HepG2 (cell line): ENCODE measurements around the gene LYST. TPM values are rescaled to one million over a fixed set of nuclear protein-coding genes. Genes with fewer than 3 reads are reported as not detected.

Experiments
- AKNA ChIP-seq: sonication (generic); formaldehyde crosslinking; IDR thresholded peaks from 2 replicates; pipeline ENCODE4 v1.4.0; 2020; ENCODE audit warnings: missing genetic modification reagents, borderline replicate concordance
- ARID4A ChIP-seq: sonication (generic); formaldehyde crosslinking; IDR thresholded peaks from 2 replicates; pipeline ENCODE4 v1.5.0; 2020; ENCODE audit warnings: mild to moderate bottlenecking, missing genetic modification reagents, borderline replicate concordance
- ATF6 ChIP-seq: sonication (generic); formaldehyde crosslinking; conservative IDR thresholded peaks from 2 replicates; pipeline ENCODE4 v1.4.0; 2020; ENCODE audit warnings: missing genetic modification reagents
- HMG20B ChIP-seq: conservative IDR thresholded peaks from 2 replicates; pipeline ENCODE4 v1.6.1; 2016; ENCODE audit warnings: missing genetic modification reagents, missing compliant biosample characterization
- HOXA9 ChIP-seq: sonication (generic); formaldehyde crosslinking; IDR thresholded peaks from 2 replicates; pipeline ENCODE4 v1.8.1; 2022; ENCODE audit warnings: missing genetic modification reagents, mild to moderate bottlenecking, moderate library complexity, borderline replicate concordance
- SETDB1 ChIP-seq: sonication (generic); formaldehyde crosslinking; IDR thresholded peaks from 2 replicates; pipeline ENCODE4 v1.5.1; 2020; ENCODE audit warnings: missing genetic modification reagents, mild to moderate bottlenecking, borderline replicate concordance
- polyA plus RNA-seq, 8 experiments: library from polyadenylated mRNA; depleted of rRNA in 3 of 8; stranded (reverse) in 7 of 8; unstranded in 1 of 8; fragments of >200 nt; fragmentation: Illumina TruSeq in 4 of 8; extraction: Trizol in 4 of 8; gene quantifications; 2 replicates each; pipeline versions ENCODE4 v1.2.1 to v1.2.3, GENCODE V29; 2011 to 2016; ENCODE audit warnings: low read depth in 4 of 8, missing spikeins in 1 of 8, mixed read lengths in 1 of 8; ENCODE audit not compliant: insufficient read depth in 1 of 8
- total RNA-seq, 5 experiments: library from RNA; depleted of rRNA; stranded (reverse); fragments of >200 nt; fragmentation: Illumina TruSeq; extraction: Trizol; gene quantifications; 2 replicates each; pipeline ENCODE4 v1.2.3, GENCODE V29; 2016; ENCODE audit warnings: low read depth in 1 of 5

The LYST gene
- total and polyA plus RNA-seq, 2 of the 13 experiments (the other 11 are each of a cell fraction or from before 2014, with no cell fraction given) = 0.91 to 2.5 TPM

GRCh38 chr1:235858766-235859165 lies 7.9 kb downstream of the LYST start (continued):
- TF ChIP-seq AKNA (CRISPR knock-in tag) = no peak
- no peak for TF ChIP-seq ATF6 (CRISPR knock-in tag)
- TF ChIP-seq SETDB1 (CRISPR knock-in tag) = no peak
- TF ChIP-seq HMG20B (CRISPR knock-in tag) = no peak
- no peak for TF ChIP-seq ARID4A (CRISPR knock-in tag)
- TF ChIP-seq HOXA9 (CRISPR knock-in tag) = no peak
